ENCODE data around the gene LRRC27.
"Not testable (repeated sequence)": the region's sequence is repeated elsewhere in the genome, so short reads cannot be mapped to it uniquely, and the experiment has no call there.

The LRRC27 gene

DNA sequence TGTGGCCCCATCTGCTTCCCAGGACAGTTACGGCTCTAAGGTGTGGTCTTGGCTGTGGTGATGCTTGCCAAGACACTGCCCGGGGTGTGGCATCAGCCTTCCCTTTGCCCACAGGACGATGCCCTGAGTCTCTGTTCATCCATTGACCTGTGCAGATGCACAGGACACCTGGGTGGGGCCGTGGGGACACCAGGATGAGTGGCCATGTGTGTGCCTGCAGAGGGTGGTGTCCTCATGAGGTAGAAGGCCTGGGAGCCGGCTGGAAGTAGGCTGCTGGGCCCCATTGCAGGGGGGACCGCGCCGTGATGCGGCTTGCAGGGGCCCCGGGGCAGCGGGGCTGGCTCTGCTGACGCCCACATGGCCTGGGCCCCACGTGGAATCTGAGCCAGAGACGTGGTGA, 42.6 kb downstream of the LRRC27 start:
- no peak for DNase-seq (ENCODE audit: low read depth)

DNA sequence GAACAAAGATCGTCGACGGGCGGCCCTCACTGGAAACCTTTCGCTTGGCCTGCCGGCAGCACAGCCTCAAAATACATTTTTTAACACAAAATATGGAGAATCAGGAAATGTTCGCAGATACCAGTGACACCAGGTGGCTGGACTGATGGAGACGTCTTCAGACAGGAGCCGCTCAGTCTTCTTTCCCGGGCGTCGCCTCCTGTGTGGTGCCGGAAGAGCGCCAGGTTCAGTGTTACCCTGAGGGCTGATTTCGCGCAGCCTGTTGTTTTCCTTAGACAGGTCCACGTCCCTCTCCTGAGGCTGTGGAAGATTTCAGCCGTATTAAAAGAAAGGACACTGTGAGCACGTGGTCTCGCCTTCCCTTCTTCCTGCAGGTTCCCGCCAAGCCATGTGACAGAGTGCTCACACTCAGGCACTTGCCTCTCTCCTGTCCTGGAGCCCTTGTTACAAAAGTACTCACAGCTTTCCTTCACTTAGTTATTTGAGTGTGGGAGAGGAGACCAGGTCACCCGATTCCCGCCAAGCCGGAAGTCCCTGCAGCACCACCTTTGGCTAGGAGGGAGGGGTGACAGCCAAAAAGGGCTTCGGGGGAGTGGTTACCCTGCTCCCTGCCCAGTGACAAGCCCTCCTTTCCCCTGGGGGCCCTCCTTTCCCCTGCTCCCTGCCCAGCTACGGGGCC, 43.3 kb downstream of the LRRC27 start:
- DNase-seq (ENCODE audit: low read depth) = no peak

- no peak for DNase-seq (ENCODE audit: low read depth)
Observed at GRCh38 chr10:132375795-132376297, 43.9 kb downstream of the LRRC27 start.

- DNase-seq (ENCODE audit: low read depth) = no peak
Observed at GRCh38 chr10:132376394-132376851, 44.4 kb downstream of the LRRC27 start.

DNA sequence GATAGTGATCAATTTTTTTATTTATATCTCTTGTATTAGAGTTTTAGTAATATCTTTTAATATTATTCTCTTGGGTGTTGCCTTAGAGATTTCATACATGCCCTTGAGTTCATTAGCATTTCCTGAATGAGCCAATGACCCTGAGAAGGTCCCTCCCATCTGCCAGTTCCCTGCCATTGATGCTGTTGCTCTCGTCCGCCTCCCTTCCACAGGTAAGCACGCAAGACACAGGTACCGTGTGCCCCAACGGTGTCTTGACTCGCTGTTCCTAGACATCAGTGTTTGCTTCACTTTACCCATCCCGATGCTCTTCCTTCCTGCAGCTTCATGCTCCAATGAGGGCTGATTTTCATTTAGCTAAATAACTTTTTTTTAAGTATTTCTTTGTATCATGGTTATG, 45.3 kb downstream of the LRRC27 start:
- no peak for DNase-seq (ENCODE audit: low read depth)

- DNase-seq (ENCODE audit: low read depth) = not testable (repeated sequence)
Observed at GRCh38 chr10:132379026-132379425, 47.0 kb downstream of the LRRC27 start.

- not testable (repeated sequence) for DNase-seq (ENCODE audit: low read depth)
Observed at GRCh38 chr10:132380986-132381385, 49.0 kb downstream of the LRRC27 start.

DNA sequence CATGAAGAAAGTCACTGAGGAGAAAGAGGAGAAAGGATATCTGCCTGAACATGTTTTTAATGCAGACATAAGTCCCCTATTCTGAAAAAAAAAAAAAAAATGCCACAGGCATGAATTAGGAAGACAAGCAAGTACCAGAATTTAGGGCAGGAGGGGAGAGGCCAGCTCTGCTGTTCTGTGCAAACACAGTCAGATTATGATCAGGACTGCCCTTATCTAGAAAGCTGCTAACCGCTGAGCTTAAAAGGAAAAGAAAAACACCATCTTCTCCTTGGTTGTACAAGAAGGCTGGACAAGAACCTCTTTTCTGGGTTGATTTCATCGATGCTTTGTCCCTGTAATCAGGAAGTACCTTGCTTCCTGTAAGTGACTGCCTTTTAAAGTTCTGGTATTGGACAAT, 49.7 kb downstream of the LRRC27 start:
- no peak for DNase-seq (ENCODE audit: low read depth)

GRCh38 chr10:132382231-132382922, 50.4 kb downstream of the LRRC27 start:
- DNase-seq (ENCODE audit: low read depth) = no peak

GRCh38 chr10:132383101-132383500, 51.1 kb downstream of the LRRC27 start:
- no peak for DNase-seq (ENCODE audit: low read depth)

DNA sequence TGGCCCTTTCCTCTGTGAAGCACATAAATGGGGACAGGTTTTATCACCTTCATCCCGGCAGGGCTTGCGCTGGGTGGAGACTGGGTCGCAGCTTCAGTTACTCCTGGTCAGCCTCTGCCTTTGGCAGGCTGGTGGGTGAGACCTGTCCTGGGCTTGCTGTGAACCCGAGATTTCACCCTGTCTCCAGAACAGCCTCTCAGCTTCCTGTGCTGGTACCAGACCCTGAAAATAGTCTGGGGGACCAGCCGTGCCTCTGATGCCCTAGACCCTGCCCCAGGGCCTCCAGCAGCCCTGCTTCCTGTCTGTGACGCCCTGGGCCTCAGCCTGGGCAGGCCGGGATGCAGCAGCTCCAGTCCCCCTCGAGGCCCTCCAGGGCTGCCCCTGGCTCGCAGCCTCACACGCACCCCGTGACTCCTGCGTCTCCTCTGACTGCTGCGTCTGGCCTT, 51.8 kb downstream of the LRRC27 start:
- DNase-seq (ENCODE audit: low read depth) = no peak

GRCh38 chr10:132384618-132385388, 52.8 kb downstream of the LRRC27 start:
- DNase-seq (ENCODE audit: low read depth) = no peak

DNA sequence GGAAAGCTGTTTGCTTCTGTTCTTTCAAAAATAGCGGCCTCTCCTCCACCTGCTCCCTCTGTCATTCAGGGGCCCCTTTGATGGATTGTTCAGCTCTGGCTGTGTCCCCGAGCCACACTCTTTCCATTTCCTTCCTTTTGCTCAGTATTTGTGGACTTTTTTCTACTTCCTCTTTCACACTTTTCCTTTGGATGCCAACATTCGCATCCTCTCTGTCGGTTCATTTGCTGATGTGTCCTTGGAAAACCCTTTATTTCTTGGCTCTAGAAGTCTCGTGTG, 53.3 kb downstream of the LRRC27 start:
- DNase-seq (ENCODE audit: low read depth) = no peak

DNA sequence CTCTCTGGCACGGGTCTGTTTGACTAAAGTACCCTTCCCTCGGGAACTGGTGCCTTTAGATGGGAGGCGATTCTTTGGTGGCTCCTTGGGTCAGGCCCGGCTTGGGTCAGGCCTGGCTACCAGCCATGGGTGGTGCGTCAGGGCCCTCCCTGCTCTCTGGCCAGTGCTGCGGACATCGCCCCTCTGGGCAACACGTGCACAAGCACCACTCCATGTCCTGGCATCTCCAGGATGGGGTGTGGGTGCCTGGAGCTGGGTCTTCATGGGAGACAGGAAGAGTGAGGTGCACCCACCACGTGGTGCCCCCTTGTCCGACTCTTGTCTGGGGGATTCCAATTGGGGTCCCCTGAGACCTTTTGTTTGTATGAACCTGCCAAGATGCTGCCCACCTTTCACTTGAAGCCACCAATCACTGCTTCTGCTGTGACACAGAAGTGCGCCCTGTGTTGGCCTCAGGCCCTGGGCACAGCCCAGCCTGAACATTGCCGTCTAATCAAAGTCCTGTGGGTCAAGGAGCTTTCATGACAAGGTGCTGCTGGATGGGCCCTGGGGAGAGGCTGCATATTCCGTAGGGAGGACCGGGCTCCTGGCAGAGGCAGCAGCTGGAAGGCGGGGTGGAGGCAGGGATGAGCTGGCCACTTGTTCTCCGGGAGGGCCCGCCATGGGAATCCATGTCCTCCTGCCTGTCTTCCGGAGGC, 53.9 kb downstream of the LRRC27 start:
- no peak for DNase-seq (ENCODE audit: low read depth)

DNA sequence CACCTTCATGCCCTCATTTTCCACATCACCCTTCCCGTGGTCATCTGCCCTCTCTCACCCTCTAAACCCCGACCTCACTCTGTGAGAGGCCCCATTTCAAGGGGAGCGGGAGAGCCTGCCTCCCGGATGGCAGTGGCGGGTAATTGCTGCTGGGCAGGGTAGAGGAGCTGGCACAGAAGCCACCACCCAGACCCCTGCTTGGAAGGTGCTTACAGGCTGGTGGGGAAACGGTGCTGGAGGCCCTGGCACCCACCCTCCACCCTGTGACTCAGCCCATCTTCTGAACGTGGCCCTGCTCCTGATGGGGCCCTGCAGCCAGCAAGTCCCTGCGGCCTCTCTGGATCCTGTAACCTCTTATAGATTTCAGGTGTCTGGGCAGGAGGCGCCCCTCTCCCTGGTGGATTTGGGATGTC, 54.4 kb downstream of the LRRC27 start:
- DNase-seq (ENCODE audit: low read depth) = no peak

DNA sequence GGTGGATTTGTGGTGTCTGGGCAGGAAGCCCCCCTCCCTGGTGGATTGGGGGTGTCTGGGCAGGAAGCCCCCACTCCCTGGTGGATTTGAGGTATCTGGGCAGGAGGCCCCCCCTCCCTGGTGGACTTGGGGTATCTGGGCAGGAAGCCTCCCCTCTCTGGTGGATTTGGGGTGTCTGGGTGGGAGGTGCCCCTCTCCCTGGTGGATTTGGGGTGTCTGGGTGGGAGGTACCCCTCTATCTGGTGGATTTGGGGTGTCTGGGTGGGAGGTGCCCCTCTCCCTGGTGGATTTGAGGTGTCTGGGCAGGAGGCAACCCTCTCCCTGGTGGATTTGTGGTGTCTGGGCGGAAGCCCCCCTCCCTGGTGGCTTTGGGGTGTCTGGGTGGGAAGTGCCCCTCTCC, 54.9 kb downstream of the LRRC27 start:
- DNase-seq (ENCODE audit: low read depth) = not testable (repeated sequence)

- peak; percentile 48 for DNase-seq (ENCODE audit: low read depth)
Observed at GRCh38 chr10:132387764-132388210, 55.8 kb downstream of the LRRC27 start.

GRCh38 chr10:132388891-132389432, 57.0 kb downstream of the LRRC27 start:
- no peak for DNase-seq (ENCODE audit: low read depth)

- no peak for DNase-seq (ENCODE audit: low read depth)
Observed at GRCh38 chr10:132389433-132390169, 57.6 kb downstream of the LRRC27 start.

- no peak for DNase-seq (ENCODE audit: low read depth)
Observed at GRCh38 chr10:132390170-132390920, 58.4 kb downstream of the LRRC27 start.

Measured in T-helper 22 cell (primary cell).